Activated CD8-positive, alpha-beta memory T cell treated with anti-CD3 and anti-CD28 coated beads for 1 hour (primary cell): ENCODE data around the gene CEP85L.
"Not testable (repeated sequence)": the region's sequence is repeated elsewhere in the genome, so short reads cannot be mapped to it uniquely, and the experiment has no call there.

Experiments
- DNase-seq, 2 donors: peaks; one replicate each; pipeline ENCODE4 v3.0.0-alpha.2; 2020; ENCODE audit warnings: low read depth in 1 of 2; ENCODE audit errors: extremely low read depth in 1 of 2

The CEP85L gene

GRCh38 chr6:118436482-118436881 is 214.9 kb downstream of the CEP85L start:
- DNase-seq = no peak

- DNase-seq = not testable (repeated sequence)
These were observed 217.2 kb downstream of the CEP85L start for GRCh38 chr6:118434147-118434546.

- DNase-seq = not testable (repeated sequence)
These were observed 230.1 kb downstream of the CEP85L start for GRCh38 chr6:118421312-118421711.

- DNase-seq = no peak
These were observed 231.7 kb downstream of the CEP85L start for GRCh38 chr6:118419448-118420394.
